Sigmoid colon (tissue), 4 donors: ENCODE results near the gene CYB561D1.

ENCODE experiments used
- EP300 ChIP-seq, 4 donors: sonication (generic); formaldehyde crosslinking; IDR thresholded peaks; one replicate each; pipeline ENCODE4 v1.6.1; 2017; ENCODE audit warnings: antibody characterized with exemption in 4 of 4
- POLR2A ChIP-seq, 2 donors: fragments of 450-650 bp; IDR thresholded peaks; one replicate each; pipeline ENCODE4 v1.6.1; 2016; ENCODE audit warnings: antibody characterized with exemption in 2 of 2, mild to moderate bottlenecking in 2 of 2, moderate library complexity in 2 of 2
- TF ChIP-seq, protein P1 (sequence below), 4 experiments: fragments of 450-650 bp in 3 of 4; fragments of 200-600 bp in 1 of 4; IDR thresholded peaks; one replicate each; pipeline ENCODE4 v1.5.1; 2016 to 2019; ENCODE audit warnings: antibody characterized with exemption in 4 of 4, mild to moderate bottlenecking in 3 of 4, moderate library complexity in 2 of 4

DNA sequence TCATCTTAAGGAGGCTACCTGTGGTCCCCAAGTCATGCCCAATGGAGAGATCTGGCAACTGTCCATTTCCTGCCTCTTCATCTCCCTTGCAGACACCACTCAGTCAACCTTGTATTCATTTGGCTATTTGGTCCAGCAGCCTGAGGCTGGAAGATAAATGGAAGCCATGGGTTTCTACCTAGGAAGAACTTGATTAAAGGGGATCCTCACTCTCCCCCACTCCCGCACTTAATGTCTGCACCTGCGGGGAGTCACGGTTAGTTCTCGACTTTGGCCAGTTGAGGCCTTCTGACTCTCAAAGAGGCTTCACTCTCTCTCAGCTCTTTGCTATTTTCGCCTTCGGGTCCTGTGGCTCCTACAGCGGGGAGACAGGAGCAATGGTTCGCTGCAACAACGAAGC, 18.6 kb upstream of the CYB561D1 start:
- TF ChIP-seq, protein P1, sequence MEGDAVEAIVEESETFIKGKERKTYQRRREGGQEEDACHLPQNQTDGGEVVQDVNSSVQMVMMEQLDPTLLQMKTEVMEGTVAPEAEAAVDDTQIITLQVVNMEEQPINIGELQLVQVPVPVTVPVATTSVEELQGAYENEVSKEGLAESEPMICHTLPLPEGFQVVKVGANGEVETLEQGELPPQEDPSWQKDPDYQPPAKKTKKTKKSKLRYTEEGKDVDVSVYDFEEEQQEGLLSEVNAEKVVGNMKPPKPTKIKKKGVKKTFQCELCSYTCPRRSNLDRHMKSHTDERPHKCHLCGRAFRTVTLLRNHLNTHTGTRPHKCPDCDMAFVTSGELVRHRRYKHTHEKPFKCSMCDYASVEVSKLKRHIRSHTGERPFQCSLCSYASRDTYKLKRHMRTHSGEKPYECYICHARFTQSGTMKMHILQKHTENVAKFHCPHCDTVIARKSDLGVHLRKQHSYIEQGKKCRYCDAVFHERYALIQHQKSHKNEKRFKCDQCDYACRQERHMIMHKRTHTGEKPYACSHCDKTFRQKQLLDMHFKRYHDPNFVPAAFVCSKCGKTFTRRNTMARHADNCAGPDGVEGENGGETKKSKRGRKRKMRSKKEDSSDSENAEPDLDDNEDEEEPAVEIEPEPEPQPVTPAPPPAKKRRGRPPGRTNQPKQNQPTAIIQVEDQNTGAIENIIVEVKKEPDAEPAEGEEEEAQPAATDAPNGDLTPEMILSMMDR (IDR thresholded peaks at IDR 0.05), result no peak
- TF ChIP-seq POLR2A (IDR thresholded peaks at IDR 0.05), result no peak
- TF ChIP-seq EP300 (IDR thresholded peaks at IDR 0.05), result no peak
